ENCODE results near the gene TXN2.

TXN2 gene, protein sequence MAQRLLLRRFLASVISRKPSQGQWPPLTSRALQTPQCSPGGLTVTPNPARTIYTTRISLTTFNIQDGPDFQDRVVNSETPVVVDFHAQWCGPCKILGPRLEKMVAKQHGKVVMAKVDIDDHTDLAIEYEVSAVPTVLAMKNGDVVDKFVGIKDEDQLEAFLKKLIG

GRCh38 chr22:36481393-36482168 lies at the start of gene TXN2:
Gene TXN2 (minus strand): TSS chr22:36481640. CDS start chr22:36480837, 803 bp downstream.
- TF ChIP-seq GATA3 (IDR thresholded peaks at IDR 0.05; ENCODE audit: low read depth, low read length) (no peak), GATA2 (IDR thresholded peaks at IDR 0.05; ENCODE audit: low read depth, low read length) (0 out of 2 replicates have a peak, but pooled peaks have one; percentile 6)

- no peak for TF ChIP-seq GATA3 (IDR thresholded peaks at IDR 0.05; ENCODE audit: low read depth, low read length)
- no peak for TF ChIP-seq GATA2 (IDR thresholded peaks at IDR 0.05; ENCODE audit: low read depth, low read length)
Observed at GRCh38 chr22:36528795-36529751, 47.6 kb upstream of the TXN2 start, which contains the start of gene EIF3D. Gene EIF3D (minus strand): TSS chr22:36529166. CDS start chr22:36526121, 3,045 bp downstream.

DNA sequence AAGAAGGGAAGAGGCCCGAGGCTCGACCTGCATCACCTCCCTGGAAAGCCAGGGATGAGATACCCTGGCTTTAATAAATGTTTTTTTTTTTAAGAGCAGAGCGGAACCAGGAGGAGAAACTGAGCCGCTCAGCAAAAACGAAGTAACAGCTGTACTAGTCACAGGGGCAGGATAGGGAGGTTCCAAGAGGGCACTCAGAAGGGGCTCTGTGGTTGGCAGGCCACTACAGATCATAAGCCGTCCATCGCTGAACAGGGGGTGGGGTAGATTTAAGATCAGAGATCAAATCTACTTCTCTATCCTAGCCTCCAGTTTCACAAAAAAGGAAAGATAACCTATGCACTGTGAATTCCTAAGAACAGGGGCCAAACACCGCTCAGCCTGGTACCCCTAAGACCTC lies 46.9 kb upstream of the TXN2 start:
- no peak for TF ChIP-seq GATA2 (IDR thresholded peaks at IDR 0.05; ENCODE audit: low read depth, low read length)

DNA sequence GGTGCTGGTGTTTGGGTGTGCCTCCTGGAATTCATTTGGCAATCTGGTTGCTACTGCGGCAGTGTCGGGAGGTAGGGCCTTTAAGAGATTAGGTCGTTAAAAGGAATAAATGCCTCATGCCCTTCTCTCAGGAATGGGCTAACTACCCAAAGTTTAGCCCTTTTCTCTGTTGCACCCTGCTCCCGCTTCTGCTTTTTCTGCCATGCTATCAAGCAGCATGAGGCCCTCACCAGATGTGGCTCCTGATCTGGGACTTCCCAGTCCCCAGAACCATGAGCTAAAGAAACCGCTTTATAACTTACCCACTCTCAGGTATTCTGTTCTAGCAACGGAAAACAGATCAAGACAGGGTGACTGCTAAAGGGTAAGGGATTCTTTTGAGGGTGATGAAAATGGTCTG lies 41.2 kb upstream of the TXN2 start:
- TF ChIP-seq GATA2 (IDR thresholded peaks at IDR 0.05; ENCODE audit: low read depth, low read length): no peak
- no peak for TF ChIP-seq GATA3 (IDR thresholded peaks at IDR 0.05; ENCODE audit: low read depth, low read length)

GRCh38 chr22:36520423-36520822 lies 39.0 kb upstream of the TXN2 start:
- TF ChIP-seq GATA3 (IDR thresholded peaks at IDR 0.05; ENCODE audit: low read depth, low read length): no peak
- TF ChIP-seq GATA2 (IDR thresholded peaks at IDR 0.05; ENCODE audit: low read depth, low read length): no peak

DNA sequence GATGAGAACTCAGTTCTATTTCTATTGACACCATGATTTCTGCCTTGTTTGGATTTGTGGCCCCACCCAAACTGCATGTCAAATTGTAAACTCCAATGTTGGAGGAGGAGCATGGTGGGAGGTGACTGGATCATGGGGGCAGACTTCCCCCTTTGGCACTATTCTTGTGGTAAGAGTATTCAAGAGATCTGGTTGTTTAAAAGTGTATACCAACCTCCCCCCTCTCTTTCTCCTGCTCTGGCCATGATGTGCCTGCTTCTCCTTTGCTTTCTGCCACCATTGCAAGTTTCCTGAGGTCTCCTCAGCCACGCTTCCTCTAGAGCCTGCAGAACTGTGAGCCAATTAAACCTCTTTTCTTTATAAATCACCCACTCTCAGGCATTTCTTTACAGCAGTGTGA lies 33.3 kb upstream of the TXN2 start:
- TF ChIP-seq GATA3 (IDR thresholded peaks at IDR 0.05; ENCODE audit: low read depth, low read length) (no peak), GATA2 (IDR thresholded peaks at IDR 0.05; ENCODE audit: low read depth, low read length) (no peak)

GRCh38 chr22:36512991-36513390 lies 31.6 kb upstream of the TXN2 start:
- no peak for TF ChIP-seq GATA2 (IDR thresholded peaks at IDR 0.05; ENCODE audit: low read depth, low read length)
- no peak for TF ChIP-seq GATA3 (IDR thresholded peaks at IDR 0.05; ENCODE audit: low read depth, low read length)

- TF ChIP-seq GATA3 (IDR thresholded peaks at IDR 0.05; ENCODE audit: low read depth, low read length) (no peak), GATA2 (IDR thresholded peaks at IDR 0.05; ENCODE audit: low read depth, low read length) (no peak)
Observed at GRCh38 chr22:36512333-36512732, 30.9 kb upstream of the TXN2 start.

DNA sequence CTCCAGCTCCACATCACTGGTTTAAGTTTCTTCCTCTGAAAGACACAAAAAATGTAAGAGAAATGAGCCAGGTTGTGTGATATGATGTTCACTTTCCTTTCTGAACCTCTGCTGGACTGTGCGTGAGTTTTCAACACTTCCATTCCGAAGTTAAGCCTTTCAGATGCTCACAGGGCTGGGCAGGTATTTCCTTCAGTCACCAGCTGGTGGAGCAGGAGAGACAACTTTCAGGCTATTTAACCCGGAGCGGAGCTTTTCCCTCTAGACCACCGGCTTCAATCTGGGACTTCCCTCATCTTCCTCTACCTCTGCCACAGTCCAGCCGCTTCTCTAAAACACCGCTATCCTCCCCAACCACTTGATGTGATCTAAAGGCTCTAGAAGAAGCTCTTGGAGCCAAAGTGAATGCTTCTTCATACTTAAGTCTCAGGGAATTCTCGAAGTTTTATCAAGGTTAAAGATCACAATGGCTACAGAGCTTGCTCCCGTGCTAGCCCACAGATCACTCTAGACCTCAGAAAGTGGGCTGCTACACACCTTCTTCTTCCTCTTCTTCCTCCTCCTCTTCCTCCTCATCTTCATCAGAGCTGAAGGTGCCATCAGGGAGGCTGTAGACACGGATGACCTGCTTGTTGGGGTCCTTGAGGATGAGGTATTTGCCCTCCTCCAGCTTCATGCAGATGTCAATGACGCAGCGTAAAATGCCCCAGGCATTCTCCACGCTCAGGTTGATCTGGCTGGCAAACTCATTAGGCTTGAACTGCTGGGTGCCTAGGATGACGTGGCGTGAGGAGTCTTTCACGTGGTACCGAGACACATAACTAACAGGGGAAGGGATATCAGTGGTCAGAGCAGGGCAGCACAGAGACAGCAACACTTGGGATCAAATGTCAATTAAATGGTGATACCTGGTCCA lies 29.8 kb upstream of the TXN2 start:
- no peak for TF ChIP-seq GATA2 (IDR thresholded peaks at IDR 0.05; ENCODE audit: low read depth, low read length)
- no peak for TF ChIP-seq GATA3 (IDR thresholded peaks at IDR 0.05; ENCODE audit: low read depth, low read length)

DNA sequence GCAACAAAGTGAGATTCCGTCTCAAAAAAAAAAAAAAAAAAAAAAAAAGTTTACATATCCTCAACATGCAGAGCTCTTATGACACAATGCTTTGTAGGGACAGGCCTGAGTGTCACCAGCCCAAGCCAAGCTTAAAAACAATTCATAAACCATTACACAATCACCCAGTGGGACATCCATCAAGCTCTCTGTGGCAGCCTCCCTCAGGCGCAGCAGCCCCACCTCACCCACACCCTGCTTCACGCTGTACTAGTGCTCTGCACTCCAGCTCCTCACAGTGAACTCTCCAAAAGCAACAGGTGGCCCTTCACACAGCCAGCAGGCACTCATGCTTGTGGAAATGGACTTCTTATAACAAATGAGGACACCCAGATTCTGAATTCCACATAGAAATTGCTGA lies 28.9 kb upstream of the TXN2 start:
- TF ChIP-seq GATA2 (IDR thresholded peaks at IDR 0.05; ENCODE audit: low read depth, low read length) (no peak), GATA3 (IDR thresholded peaks at IDR 0.05; ENCODE audit: low read depth, low read length) (no peak)

GRCh38 chr22:36507518-36508010 lies 26.1 kb upstream of the TXN2 start:
- no peak for TF ChIP-seq GATA3 (IDR thresholded peaks at IDR 0.05; ENCODE audit: low read depth, low read length)
- no peak for TF ChIP-seq GATA2 (IDR thresholded peaks at IDR 0.05; ENCODE audit: low read depth, low read length)

- TF ChIP-seq GATA3 (IDR thresholded peaks at IDR 0.05; ENCODE audit: low read depth, low read length) (no peak), GATA2 (IDR thresholded peaks at IDR 0.05; ENCODE audit: low read depth, low read length) (no peak)
Observed at GRCh38 chr22:36506637-36507517, 25.4 kb upstream of the TXN2 start, which contains the start of gene FOXRED2. Gene FOXRED2 (minus strand): TSS chr22:36507040. CDS start chr22:36506422, 618 bp downstream.
